Mesenchymal stem cell (in vitro differentiated cells and primary cell): ENCODE data around the gene TRIL.

Experiments used
- DNase-seq: peaks from one replicate; pipeline ENCODE4 v3.0.0-alpha.2; 2013
- H2AFZ ChIP-seq: one replicate; pipeline ENCODE4 v1.6.1; 2013; ENCODE audit warnings: low read depth, mild to moderate bottlenecking, control low read depth, inconsistent platforms, low read length, moderate library complexity
- H2AK5ac ChIP-seq: 2 replicates; pipeline ENCODE4 v1.6.1; 2013; ENCODE audit warnings: low read length, moderate library complexity, mild to moderate bottlenecking, inconsistent platforms; ENCODE audit not compliant: severe bottlenecking
- H2BK120ac ChIP-seq: one replicate; pipeline ENCODE4 v1.6.1; 2013; ENCODE audit warnings: low read depth, mild to moderate bottlenecking, inconsistent platforms, low read length, moderate library complexity
- H2BK12ac ChIP-seq, 2 experiments: one replicate each; pipeline ENCODE4 v1.6.1; 2013; ENCODE audit warnings: inconsistent platforms in 2 of 2, low read length in 2 of 2, mild to moderate bottlenecking in 2 of 2, moderate library complexity in 2 of 2, control low read depth in 1 of 2
- H2BK15ac ChIP-seq: one replicate; pipeline ENCODE4 v1.6.1; 2013; ENCODE audit warnings: mild to moderate bottlenecking, low read depth, inconsistent platforms; ENCODE audit not compliant: poor library complexity, severe bottlenecking
- H2BK5ac ChIP-seq: 2 replicates; pipeline ENCODE4 v1.6.1; 2013; ENCODE audit warnings: low read depth, mild to moderate bottlenecking, low read length, control low read depth, inconsistent platforms; ENCODE audit not compliant: poor library complexity, severe bottlenecking
- H3K14ac ChIP-seq, 2 experiments: one replicate each; pipeline ENCODE4 v1.6.1; 2013; ENCODE audit warnings: inconsistent platforms in 2 of 2, low read length in 2 of 2, control low read depth in 1 of 2, mild to moderate bottlenecking in 1 of 2, moderate library complexity in 1 of 2
- H3K18ac ChIP-seq, 2 experiments: one replicate each; pipeline ENCODE4 v1.6.1; 2013; ENCODE audit warnings: inconsistent platforms in 2 of 2, low read length in 2 of 2, control low read depth in 1 of 2, low read depth in 1 of 2, mild to moderate bottlenecking in 1 of 2
- H3K23ac ChIP-seq, 2 experiments: one replicate each; pipeline ENCODE4 v1.6.1; 2013; ENCODE audit warnings: inconsistent platforms in 2 of 2, low read length in 2 of 2, mild to moderate bottlenecking in 2 of 2, moderate library complexity in 2 of 2, control low read depth in 1 of 2
- H3K27ac ChIP-seq: 2 replicates; pipeline ENCODE4 v1.5.1; 2013; ENCODE audit warnings: mild to moderate bottlenecking, moderate library complexity, low read length, control low read depth, inconsistent platforms; ENCODE audit not compliant: poor library complexity, severe bottlenecking
- H3K27me3 ChIP-seq, 2 experiments: 2 replicates each; pipeline versions ENCODE4 v1.6.1 to v1.7.0; 2013; ENCODE audit warnings: low read length in 2 of 2, mild to moderate bottlenecking in 2 of 2, moderate library complexity in 2 of 2, control low read depth in 1 of 2, inconsistent platforms in 1 of 2; ENCODE audit not compliant: control insufficient read depth in 1 of 2, insufficient read depth in 1 of 2
- H3K36me3 ChIP-seq, 2 experiments: 2 replicates each; pipeline versions ENCODE4 v1.6.1 to v1.7.0; 2013; ENCODE audit warnings: low read length in 2 of 2, control low read depth in 1 of 2, inconsistent platforms in 1 of 2, low read depth in 1 of 2, mild to moderate bottlenecking in 1 of 2; ENCODE audit not compliant: insufficient read depth in 2 of 2, control insufficient read depth in 1 of 2
- H3K4ac ChIP-seq, 2 experiments: one replicate each; pipeline ENCODE4 v1.6.1; 2013; ENCODE audit warnings: inconsistent platforms in 2 of 2, low read length in 2 of 2, mild to moderate bottlenecking in 2 of 2, moderate library complexity in 2 of 2, control low read depth in 1 of 2, low read depth in 1 of 2
- H3K4me1 ChIP-seq: 2 replicates; pipeline ENCODE4 v1.6.1; 2013; ENCODE audit warnings: low read depth, low read length, control low read depth; ENCODE audit not compliant: control insufficient read depth, insufficient read depth
- H3K4me2 ChIP-seq: 2 replicates; pipeline ENCODE4 v1.6.1; 2013; ENCODE audit warnings: low read length, mild to moderate bottlenecking, inconsistent platforms; ENCODE audit not compliant: poor library complexity, severe bottlenecking
- H3K4me3 ChIP-seq, 2 experiments: 2 replicates each; pipeline versions ENCODE4 v1.5.1 to v1.7.0; 2013; ENCODE audit warnings: low read length in 2 of 2, mild to moderate bottlenecking in 2 of 2, control low read depth in 1 of 2, low read depth in 1 of 2; ENCODE audit not compliant: insufficient read depth in 1 of 2
- H3K79me1 ChIP-seq: replicated peaks from 2 replicates; pipeline ENCODE4 v1.6.1; 2013; ENCODE audit warnings: mild to moderate bottlenecking, control low read depth, low read length, inconsistent platforms; ENCODE audit not compliant: poor library complexity, severe bottlenecking
- H3K9ac ChIP-seq: 2 replicates; pipeline ENCODE4 v1.7.0; 2013; ENCODE audit warnings: mild to moderate bottlenecking, low read length, moderate library complexity
- H3K9me3 ChIP-seq: 2 replicates; pipeline ENCODE4 v1.7.0; 2013; ENCODE audit warnings: mild to moderate bottlenecking, low read length; ENCODE audit not compliant: control insufficient read depth
- H4K8ac ChIP-seq: one replicate; pipeline ENCODE4 v1.6.1; 2013; ENCODE audit warnings: inconsistent platforms, mild to moderate bottlenecking, low read length, moderate library complexity
- H4K91ac ChIP-seq: one replicate; pipeline ENCODE4 v1.6.1; 2013; ENCODE audit warnings: mild to moderate bottlenecking, low read length, inconsistent platforms
- WGBS: methylation state at CpG from one replicate; pipeline ENCODE4 v1.1.7; 2013; ENCODE audit warnings: mixed read lengths; 5-methylcytosine and 5-hydroxymethylcytosine counted together

Gene TRIL

DNA sequence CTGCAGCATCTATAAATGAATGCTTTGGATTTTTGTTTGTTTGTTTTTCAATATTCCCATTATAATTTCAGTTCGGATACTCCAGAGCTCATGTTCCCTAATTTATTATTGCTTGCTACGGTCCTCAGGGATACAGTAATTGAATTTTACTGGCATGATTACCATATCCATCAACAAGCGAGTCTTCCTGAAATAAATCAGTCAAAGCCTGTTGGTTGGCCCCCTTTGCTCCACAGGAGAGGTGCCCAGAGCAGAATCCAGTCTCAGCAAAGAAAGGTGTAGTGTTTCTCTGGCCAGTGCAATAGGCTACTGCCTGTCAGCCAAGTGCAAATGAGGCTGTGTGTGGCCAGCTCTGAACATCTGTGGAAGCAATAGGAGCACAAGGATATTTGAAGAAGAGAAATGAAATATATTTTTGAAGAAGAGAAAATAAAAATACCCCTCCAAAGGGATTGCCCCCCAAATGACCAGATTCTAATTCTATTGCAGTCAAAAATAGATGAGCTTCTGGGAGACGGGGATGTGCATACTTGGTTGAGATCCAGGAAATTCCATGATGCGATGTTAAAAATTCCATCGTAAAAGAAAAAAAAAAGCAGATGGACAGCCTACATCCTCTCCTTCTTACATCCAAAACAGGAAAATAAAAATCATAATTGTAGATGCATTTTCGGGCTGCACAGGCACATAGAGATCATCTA, 18.1 kb downstream of the TRIL start:
- Histone ChIP-seq H3K23ac (no peak overlapping the region), H3K27me3 (peaks cover 7 to 10% of the 10 kb centered on the region in 2 experiments)

GRCh38 chr7:28939367-28939766, 18.8 kb downstream of the TRIL start:
- peak overlapping the region in 1 of 2 experiments; percentile 57 for H2BK12ac ChIP-seq
- peaks cover 13 to 16% of the 10 kb centered on the region in 2 experiments for H3K27me3 ChIP-seq
- no peak overlapping the region for H3K4ac ChIP-seq
- no peaks in the 10 kb centered on the region for H3K36me3 ChIP-seq
- H3K79me1 ChIP-seq, result no peaks in the 10 kb centered on the region
- H2AK5ac ChIP-seq, result no peak overlapping the region
- H3K4me3 ChIP-seq, result no peak overlapping the region
- H3K27ac ChIP-seq, result no peak overlapping the region
- no peak for DNase-seq
- WGBS, result 53% methylated on average over 2 of the region's 5 CpGs
- no peak overlapping the region for H3K14ac ChIP-seq
- H4K8ac ChIP-seq, result no peak overlapping the region
- H2BK5ac ChIP-seq, result no peak overlapping the region
- H3K23ac ChIP-seq, result no peak overlapping the region
- H2AFZ ChIP-seq, result no peak overlapping the region
- no peaks in the 10 kb centered on the region for H3K4me1 ChIP-seq
- no peak overlapping the region for H2BK120ac ChIP-seq
- no peak overlapping the region for H4K91ac ChIP-seq
- H3K4me2 ChIP-seq, result no peak overlapping the region
- H3K9me3 ChIP-seq, result no peaks in the 10 kb centered on the region
- no peak overlapping the region for H3K9ac ChIP-seq
- no peak overlapping the region for H3K18ac ChIP-seq
- no peak overlapping the region for H2BK15ac ChIP-seq

More for the DNA sequence above, 18.1 kb downstream of the TRIL start:
- H4K8ac ChIP-seq, result no peak overlapping the region
- H2AK5ac ChIP-seq, result no peak overlapping the region
- H3K4me2 ChIP-seq, result no peak overlapping the region
- no peak overlapping the region for H3K27ac ChIP-seq
- no peaks in the 10 kb centered on the region for H3K9me3 ChIP-seq
- H3K4me1 ChIP-seq, result no peaks in the 10 kb centered on the region
- 68% methylated on average over 5 of the region's 7 CpGs for WGBS
- H3K9ac ChIP-seq, result no peak overlapping the region
- H2BK5ac ChIP-seq, result no peak overlapping the region
- H2BK12ac ChIP-seq, result no peak overlapping the region
- H2AFZ ChIP-seq, result no peak overlapping the region
- no peak overlapping the region for H2BK120ac ChIP-seq
- DNase-seq, result no peak
- H3K14ac ChIP-seq, result no peak overlapping the region
- no peak overlapping the region for H2BK15ac ChIP-seq
- H3K79me1 ChIP-seq, result no peaks in the 10 kb centered on the region
- no peak overlapping the region for H4K91ac ChIP-seq
- no peak overlapping the region for H3K4me3 ChIP-seq
- H3K4ac ChIP-seq, result no peak overlapping the region
- H3K36me3 ChIP-seq, result no peaks in the 10 kb centered on the region
- no peak overlapping the region for H3K18ac ChIP-seq

DNA sequence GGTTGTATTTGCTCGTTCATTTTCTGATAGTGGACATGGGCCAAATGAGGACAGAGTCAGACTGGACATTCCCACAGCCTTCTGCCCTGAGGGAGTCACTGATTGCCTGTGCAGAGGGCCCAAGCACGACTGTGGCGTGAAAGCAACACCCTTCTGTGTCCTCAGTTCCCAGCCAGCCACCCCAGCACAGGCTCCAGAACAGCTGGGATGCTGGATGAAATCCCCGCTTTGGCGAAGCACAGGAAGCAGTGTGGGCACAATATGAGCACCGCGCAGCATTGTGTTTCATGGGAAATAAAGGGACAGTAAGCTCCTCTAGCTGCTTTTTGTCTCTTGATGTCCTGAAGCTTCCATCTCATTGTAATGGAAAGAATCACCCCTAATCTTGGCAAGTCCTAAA, 20.5 kb downstream of the TRIL start:
- Histone ChIP-seq H3K9ac (no peak overlapping the region), H3K4me1 (peaks cover 6% of the 10 kb centered on the region), H3K23ac (no peak overlapping the region), H2BK12ac (no peak overlapping the region), H3K79me1 (no peaks in the 10 kb centered on the region), H3K4me2 (no peak overlapping the region), H3K27ac (no peak overlapping the region), H3K4ac (no peak overlapping the region), H3K9me3 (no peaks in the 10 kb centered on the region), H4K8ac (no peak overlapping the region), H3K36me3 (no peaks in the 10 kb centered on the region), H3K18ac (no peak overlapping the region), H3K14ac (no peak overlapping the region), H3K4me3 (no peak overlapping the region), H2BK5ac (no peak overlapping the region), H4K91ac (no peak overlapping the region), H2BK120ac (no peak overlapping the region), H2AFZ (no peak overlapping the region), H3K27me3 (peaks cover 18 to 28% of the 10 kb centered on the region in 2 experiments), H2BK15ac (no peak overlapping the region), H2AK5ac (no peak overlapping the region)
- 93% methylated on average over 7 of the region's 7 CpGs for WGBS
- DNase-seq, result no peak

DNA sequence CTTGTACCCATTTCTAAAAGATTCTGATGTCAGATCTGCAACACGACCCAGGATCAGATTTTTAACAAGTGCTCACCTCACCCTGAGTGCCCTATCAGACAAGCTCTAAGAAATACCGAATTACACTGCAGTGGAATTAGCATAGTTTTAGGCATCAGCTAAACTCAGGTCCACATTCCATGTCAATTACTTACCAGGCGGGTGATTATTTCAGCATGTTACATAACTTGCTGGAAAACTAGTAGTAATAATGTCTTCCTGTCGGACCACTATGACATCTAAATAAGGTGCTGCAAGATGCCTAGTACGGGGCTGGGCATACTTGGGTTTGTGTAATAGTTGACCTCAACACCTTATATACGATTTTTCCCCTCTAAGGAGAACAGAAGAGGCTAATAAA, 21.0 kb downstream of the TRIL start:
- H3K27ac ChIP-seq, result no peak overlapping the region
- no peaks in the 10 kb centered on the region for H3K36me3 ChIP-seq
- no peak overlapping the region for H2BK12ac ChIP-seq
- H2AFZ ChIP-seq, result no peak overlapping the region
- no peak overlapping the region for H3K4me3 ChIP-seq
- no peak overlapping the region for H2BK15ac ChIP-seq
- H2BK120ac ChIP-seq, result no peak overlapping the region
- H3K9ac ChIP-seq, result no peak overlapping the region
- WGBS, result 75% methylated on average over 4 of the region's 6 CpGs
- H4K91ac ChIP-seq, result no peak overlapping the region
- H3K79me1 ChIP-seq, result no peaks in the 10 kb centered on the region
- H3K27me3 ChIP-seq, result peaks cover 22 to 33% of the 10 kb centered on the region in 2 experiments
- H3K18ac ChIP-seq, result no peak overlapping the region
- no peak overlapping the region for H3K4ac ChIP-seq
- no peak overlapping the region for H3K4me2 ChIP-seq
- no peak overlapping the region for H2AK5ac ChIP-seq
- no peak overlapping the region for H3K14ac ChIP-seq
- peaks cover 6% of the 10 kb centered on the region for H3K4me1 ChIP-seq
- no peak for DNase-seq
- H3K9me3 ChIP-seq, result no peaks in the 10 kb centered on the region
- no peak overlapping the region for H2BK5ac ChIP-seq
- no peak overlapping the region for H3K23ac ChIP-seq
- no peak overlapping the region for H4K8ac ChIP-seq
